GM23338 (cell line): ENCODE measurements around the gene FGF4. TPM values are rescaled to one million over a fixed set of nuclear protein-coding genes. Genes with fewer than 3 reads are reported as not detected.

Experiments
- ATAC-seq: fragments of 200-7000 bp; cut with Tn5 transposase; 3 replicates; pipeline ENCODE4 v1.9.1; 2020
- DNase-seq: peaks from one replicate; pipeline ENCODE4 v3.0.0-alpha.2; 2015; ENCODE audit warnings: low spot score
- H2AFZ ChIP-seq: fragments of 200-600 bp; sonication (generic); 2 replicates; pipeline ENCODE4 v1.8.0; 2016; ENCODE audit warnings: antibody characterized with exemption, mild to moderate bottlenecking, moderate library complexity
- H3F3A ChIP-seq: fragments of 200-600 bp; sonication (generic); replicated peaks from 2 replicates; pipeline ENCODE4 v1.8.0; 2017; ENCODE audit warnings: antibody characterized with exemption, mixed run types, low read depth
- H3K27ac ChIP-seq: fragments of 200-600 bp; sonication (generic); 2 replicates; pipeline ENCODE4 v1.6.1; 2016; ENCODE audit warnings: low read depth
- H3K27me3 ChIP-seq: fragments of 200-600 bp; sonication (generic); 2 replicates; pipeline ENCODE4 v1.8.0; 2016; ENCODE audit warnings: mild to moderate bottlenecking, mixed run types, moderate library complexity; ENCODE audit not compliant: insufficient read depth
- H3K36me3 ChIP-seq: fragments of 200-600 bp; sonication (generic); 2 replicates; pipeline ENCODE4 v1.8.0; 2016; ENCODE audit warnings: mild to moderate bottlenecking; ENCODE audit not compliant: insufficient read depth
- H3K4me1 ChIP-seq: fragments of 200-600 bp; sonication (generic); 2 replicates; pipeline ENCODE4 v1.8.0; 2016; ENCODE audit warnings: mild to moderate bottlenecking, moderate library complexity; ENCODE audit not compliant: insufficient read depth
- H3K4me2 ChIP-seq: fragments of 200-600 bp; sonication (generic); 2 replicates; pipeline ENCODE4 v1.7.1; 2017; ENCODE audit warnings: mixed run types
- H3K4me3 ChIP-seq: fragments of 200-600 bp; sonication (generic); 2 replicates; pipeline ENCODE4 v1.6.1; 2016; ENCODE audit warnings: mixed run types
- H3K79me2 ChIP-seq: fragments of 200-600 bp; sonication (generic); replicated peaks from 2 replicates; pipeline ENCODE4 v1.8.0; 2017; ENCODE audit warnings: mild to moderate bottlenecking; ENCODE audit not compliant: insufficient read depth
- H3K9me2 ChIP-seq: fragments of 200-600 bp; sonication (generic); 2 replicates; pipeline ENCODE4 v1.8.0; 2017; ENCODE audit not compliant: insufficient read depth
- H4K20me1 ChIP-seq: fragments of 200-600 bp; sonication (generic); replicated peaks from 2 replicates; pipeline ENCODE4 v1.8.0; 2017; ENCODE audit warnings: mild to moderate bottlenecking; ENCODE audit not compliant: insufficient read depth
- H3K27ac Mint-ChIP-seq: 2 replicates; pipeline ENCODE4 v1.8.0; 2020; ENCODE audit warnings: inconsistent platforms, mild to moderate bottlenecking, moderate library complexity, mixed read lengths
- H3K27me3 Mint-ChIP-seq: 3 replicates; pipeline ENCODE4 v1.8.0; 2022; ENCODE audit warnings: low read depth, mild to moderate bottlenecking, moderate library complexity, mixed read lengths, inconsistent platforms; ENCODE audit not compliant: insufficient read depth, poor library complexity
- H3K36me3 Mint-ChIP-seq: 3 replicates; pipeline ENCODE4 v1.8.0; 2021; ENCODE audit warnings: low read depth, mild to moderate bottlenecking, inconsistent platforms, moderate library complexity, mixed read lengths
- H3K4me1 Mint-ChIP-seq: 3 replicates; pipeline ENCODE4 v1.8.0; 2020; ENCODE audit warnings: mild to moderate bottlenecking, inconsistent platforms, mixed read lengths
- H3K4me3 Mint-ChIP-seq: 3 replicates; pipeline ENCODE4 v1.8.0; 2021; ENCODE audit warnings: moderate library complexity, mild to moderate bottlenecking, inconsistent platforms, mixed read lengths
- H3K9me3 Mint-ChIP-seq: 3 replicates; pipeline ENCODE4 v1.8.0; 2020; ENCODE audit warnings: moderate library complexity, mild to moderate bottlenecking, inconsistent platforms, mixed read lengths
- CREB1 ChIP-seq: fragments of 250-450 bp; sonication (Bioruptor Pico); IDR thresholded peaks from 2 replicates; pipeline ENCODE4 v1.5.0; 2020; ENCODE audit warnings: low read depth, mild to moderate bottlenecking, moderate library complexity
- EZH2 ChIP-seq: fragments of 200-600 bp; sonication (generic); IDR thresholded peaks from one replicate; pipeline ENCODE4 v1.8.0; 2017; ENCODE audit warnings: antibody characterized with exemption, mild to moderate bottlenecking, low read depth; ENCODE audit not compliant: unreplicated experiment
- EZH2phosphoT487 ChIP-seq: fragments of 200-600 bp; sonication (generic); IDR thresholded peaks from one replicate; pipeline ENCODE4 v1.8.1; 2018; ENCODE audit warnings: antibody characterized with exemption; ENCODE audit not compliant: unreplicated experiment
- JUNB ChIP-seq: IDR thresholded peaks from one replicate; pipeline ENCODE4 v1.6.1; 2016; ENCODE audit warnings: antibody characterized with exemption; ENCODE audit not compliant: unreplicated experiment
- POLR2AphosphoS5 ChIP-seq: IDR thresholded peaks from 2 replicates; pipeline ENCODE4 v1.6.1; 2016; ENCODE audit warnings: antibody characterized with exemption, low read depth
- REST ChIP-seq: IDR thresholded peaks from one replicate; pipeline ENCODE4 v1.6.1; 2018; ENCODE audit warnings: antibody characterized with exemption; ENCODE audit not compliant: unreplicated experiment
- STAT1 ChIP-seq: IDR thresholded peaks from one replicate; pipeline ENCODE4 v1.6.1; 2016; ENCODE audit warnings: antibody characterized with exemption; ENCODE audit not compliant: unreplicated experiment
- ZNF114 ChIP-seq: fragments of 250-450 bp; sonication (Bioruptor Pico); IDR thresholded peaks from 2 replicates; pipeline ENCODE4 v1.5.0; 2020; ENCODE audit warnings: mild to moderate bottlenecking, moderate library complexity
- ZNF462 ChIP-seq: fragments of 250-450 bp; sonication (Bioruptor Pico); IDR thresholded peaks from 2 replicates; pipeline ENCODE4 v1.5.0; 2020; ENCODE audit warnings: mild to moderate bottlenecking, moderate library complexity
- polyA plus RNA-seq: library from polyadenylated mRNA; unstranded; fragments of >200 nt; fragmentation: Nextera tagmentation; extraction: Ambion mirVana; gene quantifications from 2 replicates; pipeline ENCODE4 v1.2.1, GENCODE V29; 2016
- total RNA-seq: library from RNA; depleted of rRNA; stranded (reverse); fragments of >200 nt; shearing (Covaris generic); gene quantifications from 2 replicates; pipeline ENCODE4 v1.2.3, GENCODE V29; 2014
- TF ChIP-seq, protein P1 (sequence below), 2 experiments: fragments of 200-600 bp in 1 of 2; sonication (generic) in 1 of 2; conservative IDR thresholded peaks; 2 replicates each; pipeline versions ENCODE4 v1.5.1 to v1.6.1; 2016 to 2017; ENCODE audit warnings: antibody characterized with exemption in 2 of 2, low read depth in 2 of 2, mild to moderate bottlenecking in 2 of 2, moderate library complexity in 1 of 2

Gene FGF4
- total and polyA plus RNA-seq, 2 experiments from 2014 or later: 4.8 to 13.1 TPM

- no peaks in the 10 kb centered on the region for H3K36me3 ChIP-seq
- TF ChIP-seq REST (no peak), STAT1 (no peak), JUNB (no peak), POLR2AphosphoS5 (no peak), ZNF114 (CRISPR knock-in tag) (no peak), EZH2 (no peak), CREB1 (CRISPR knock-in tag) (no peak), EZH2phosphoT487 (no peak), ZNF462 (no peak)
- TF ChIP-seq, protein P1, sequence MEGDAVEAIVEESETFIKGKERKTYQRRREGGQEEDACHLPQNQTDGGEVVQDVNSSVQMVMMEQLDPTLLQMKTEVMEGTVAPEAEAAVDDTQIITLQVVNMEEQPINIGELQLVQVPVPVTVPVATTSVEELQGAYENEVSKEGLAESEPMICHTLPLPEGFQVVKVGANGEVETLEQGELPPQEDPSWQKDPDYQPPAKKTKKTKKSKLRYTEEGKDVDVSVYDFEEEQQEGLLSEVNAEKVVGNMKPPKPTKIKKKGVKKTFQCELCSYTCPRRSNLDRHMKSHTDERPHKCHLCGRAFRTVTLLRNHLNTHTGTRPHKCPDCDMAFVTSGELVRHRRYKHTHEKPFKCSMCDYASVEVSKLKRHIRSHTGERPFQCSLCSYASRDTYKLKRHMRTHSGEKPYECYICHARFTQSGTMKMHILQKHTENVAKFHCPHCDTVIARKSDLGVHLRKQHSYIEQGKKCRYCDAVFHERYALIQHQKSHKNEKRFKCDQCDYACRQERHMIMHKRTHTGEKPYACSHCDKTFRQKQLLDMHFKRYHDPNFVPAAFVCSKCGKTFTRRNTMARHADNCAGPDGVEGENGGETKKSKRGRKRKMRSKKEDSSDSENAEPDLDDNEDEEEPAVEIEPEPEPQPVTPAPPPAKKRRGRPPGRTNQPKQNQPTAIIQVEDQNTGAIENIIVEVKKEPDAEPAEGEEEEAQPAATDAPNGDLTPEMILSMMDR (conservative IDR thresholded peaks at IDR 0.05; ENCODE audit: low read depth in 2 of 2): no peak
- H3K4me3 ChIP-seq: no peak overlapping the region
- Mint-ChIP-seq H3K4me3 (no peak overlapping the region), H3K9me3 (peaks cover 11% of the 10 kb centered on the region; the same call in 2 of the 3 replicates), H3K4me1 (no peaks in the 10 kb centered on the region), H3K27me3 (peaks cover 22% of the 10 kb centered on the region), H3K36me3 (no peaks in the 10 kb centered on the region), H3K27ac (no peak overlapping the region)
- no peaks in the 10 kb centered on the region; the same call in 1 of the 2 replicates for H3K9me2 ChIP-seq
- no peaks in the 10 kb centered on the region for H3K79me2 ChIP-seq
- H4K20me1 ChIP-seq: no peaks in the 10 kb centered on the region
- H3K27me3 ChIP-seq: no peaks in the 10 kb centered on the region
- H3K4me2 ChIP-seq: no peak overlapping the region
- no peaks in the 10 kb centered on the region for H3F3A ChIP-seq
- H2AFZ ChIP-seq: no peak overlapping the region
- no peak for DNase-seq
- no peak overlapping the region for H3K27ac ChIP-seq
- no peaks in the 10 kb centered on the region for H3K4me1 ChIP-seq
- no peak for ATAC-seq
Observed at GRCh38 chr11:69799097-69799496, 24.0 kb upstream of the FGF4 start.
